HuH-7.5 (cell line): ENCODE data around the gene CFAP251.
"Not testable (repeated sequence)": the region's sequence is repeated elsewhere in the genome, so short reads cannot be mapped to it uniquely, and the experiment has no call there.

ENCODE experiments used
- DNase-seq: peaks from one replicate; pipeline ENCODE4 v3.0.0; 2011; ENCODE audit warnings: low spot score

The CFAP251 gene

DNA sequence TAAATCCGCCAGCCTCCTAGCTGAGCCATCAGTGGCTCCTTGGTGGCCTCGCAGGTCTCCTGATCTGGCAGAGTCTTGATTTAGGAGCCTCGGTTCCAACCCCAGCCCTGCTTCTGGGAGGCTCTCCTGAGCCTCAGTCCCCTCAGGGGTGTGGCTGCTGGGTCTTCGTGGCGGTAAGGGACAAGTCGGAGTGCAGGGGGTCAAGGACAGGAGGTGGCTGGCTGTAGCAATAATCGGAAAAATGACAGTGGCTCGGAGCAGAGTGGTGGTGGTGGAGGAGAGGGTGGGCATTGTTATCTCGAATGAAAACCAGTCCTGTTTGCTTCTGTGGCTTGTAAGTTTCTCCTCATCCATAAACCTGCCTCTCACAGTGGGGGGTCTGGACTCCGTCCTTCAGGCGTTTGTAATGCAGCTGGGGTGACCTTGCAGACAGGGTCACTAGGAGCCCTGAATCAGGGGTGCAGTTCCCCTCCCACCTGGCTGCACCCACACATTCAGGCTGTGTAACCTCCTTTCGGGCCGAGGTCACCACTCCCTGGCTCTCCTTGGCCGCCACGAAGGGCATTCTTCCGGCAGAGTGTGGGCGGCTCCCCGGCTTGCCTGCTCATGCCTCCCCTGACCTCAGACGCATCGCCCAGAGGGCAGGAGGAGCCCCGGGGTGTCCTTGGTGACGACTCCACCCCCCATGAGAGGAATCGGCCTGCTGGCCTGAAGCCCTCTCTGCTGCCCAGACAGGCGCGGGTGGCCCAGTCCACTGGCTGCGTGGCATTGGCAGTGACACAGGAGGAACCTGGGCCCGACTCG, 111.4 kb downstream of the CFAP251 start:
- no peak for DNase-seq

DNA sequence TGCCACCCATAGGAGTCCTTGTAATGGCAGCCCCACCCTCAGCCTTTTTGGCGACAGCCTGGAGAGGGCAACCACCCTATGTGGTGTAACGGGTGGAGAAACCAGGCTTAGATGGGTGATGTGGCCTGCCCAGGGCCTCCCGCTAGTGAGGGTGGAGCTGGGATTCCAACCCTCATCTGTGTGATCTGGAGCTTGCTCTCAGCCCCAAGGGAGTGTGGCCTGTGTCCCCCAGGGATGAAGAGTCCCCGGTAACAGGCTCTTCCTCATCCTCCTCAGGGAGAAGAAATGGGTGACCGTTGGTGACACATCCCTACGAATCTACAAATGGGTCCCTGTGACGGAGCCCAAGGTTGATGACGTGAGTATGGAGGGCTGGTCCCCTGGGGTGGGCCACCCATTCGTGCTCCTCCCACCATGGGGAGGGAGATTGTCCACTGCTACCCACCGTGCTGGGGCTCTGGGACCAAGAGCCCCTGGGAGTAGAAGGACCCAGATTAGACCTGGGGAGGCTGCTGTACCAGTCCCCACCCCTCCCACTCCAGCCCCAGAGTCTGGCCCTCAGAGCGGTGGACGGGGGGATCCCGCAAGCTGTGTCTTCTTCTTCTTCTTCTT, 112.1 kb downstream of the CFAP251 start:
- DNase-seq = no peak

DNA sequence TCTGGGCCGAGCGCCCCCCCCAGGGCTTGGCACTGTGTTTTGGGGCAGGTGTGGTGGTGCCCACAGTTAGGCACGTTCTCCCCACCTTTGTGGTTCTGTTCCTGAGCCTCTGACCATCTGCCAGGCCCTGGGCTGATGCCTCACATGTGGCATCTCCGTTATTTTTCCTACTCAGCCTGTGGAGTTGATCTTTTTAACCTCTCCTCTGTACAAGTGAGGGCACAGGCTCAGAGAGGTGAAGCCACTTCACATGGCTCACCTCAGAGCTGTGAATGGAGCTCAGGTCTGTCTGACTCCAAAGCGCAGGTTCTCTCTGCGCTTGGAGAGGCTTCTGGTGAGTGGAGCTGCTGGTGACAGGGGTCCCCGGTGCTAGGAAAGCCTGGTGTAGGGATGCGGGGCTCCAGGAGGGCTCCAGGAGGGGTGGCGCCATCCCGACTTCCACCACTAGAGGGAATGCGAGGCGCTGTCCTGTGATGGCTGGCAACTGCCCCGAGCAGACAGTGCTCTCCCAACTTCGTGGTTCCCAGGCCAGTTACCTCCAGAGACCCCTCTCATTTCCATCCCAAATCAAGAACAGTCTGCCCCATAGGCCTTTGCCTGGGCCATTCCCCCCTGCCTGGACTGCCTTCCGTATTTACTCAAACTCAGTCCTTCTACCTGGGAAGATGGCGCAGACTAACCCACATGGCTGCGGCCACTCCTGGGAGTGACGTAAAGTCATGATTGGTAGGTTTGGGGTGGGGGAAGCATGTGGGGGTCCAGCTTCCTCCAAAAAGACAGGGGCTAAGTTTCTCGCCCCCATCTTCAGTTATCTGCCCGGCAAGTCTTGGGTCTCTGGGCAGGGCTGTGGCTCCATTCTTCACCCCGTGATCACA, 113.2 kb downstream of the CFAP251 start:
- peak; percentile 64 for DNase-seq

DNA sequence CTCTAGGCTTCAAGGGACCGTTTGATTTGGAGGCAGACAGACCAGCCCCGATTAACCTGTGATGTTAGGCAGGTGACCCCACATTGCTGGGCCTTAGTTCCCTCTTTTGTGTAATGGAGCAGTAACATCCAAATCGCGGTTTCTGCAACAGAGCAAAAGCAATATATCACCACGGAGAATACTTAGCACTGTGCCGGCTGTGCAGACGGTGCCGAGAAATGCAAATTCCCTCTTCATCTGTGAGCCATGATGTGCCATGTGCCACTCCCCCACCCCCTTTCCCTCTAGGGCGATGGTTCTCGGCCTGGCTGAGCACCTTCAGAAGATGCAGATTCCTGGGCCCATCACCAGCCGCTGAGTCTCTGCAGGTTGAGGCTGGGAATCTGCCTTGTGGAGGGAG, 114.2 kb downstream of the CFAP251 start:
- DNase-seq = no peak

DNA sequence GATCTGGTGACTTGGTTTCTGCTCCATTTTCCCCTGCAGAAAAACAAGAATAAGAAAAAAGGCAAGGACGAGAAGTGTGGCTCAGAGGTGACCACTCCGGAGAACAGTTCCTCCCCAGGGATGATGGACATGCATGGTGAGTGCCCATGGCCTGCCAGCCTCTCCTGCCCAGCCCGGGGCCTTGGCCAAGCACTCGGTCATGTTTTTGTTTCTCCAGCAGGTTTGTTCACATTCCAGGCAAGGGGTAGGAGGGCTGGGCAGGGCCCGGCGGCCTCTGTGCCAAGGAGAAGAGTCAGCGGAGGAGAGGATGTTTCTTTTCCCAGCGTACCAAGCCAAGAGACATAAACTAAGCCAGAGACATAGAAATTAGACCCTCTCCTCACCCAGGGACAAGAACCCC, 116.9 kb downstream of the CFAP251 start:
- DNase-seq = no peak

DNA sequence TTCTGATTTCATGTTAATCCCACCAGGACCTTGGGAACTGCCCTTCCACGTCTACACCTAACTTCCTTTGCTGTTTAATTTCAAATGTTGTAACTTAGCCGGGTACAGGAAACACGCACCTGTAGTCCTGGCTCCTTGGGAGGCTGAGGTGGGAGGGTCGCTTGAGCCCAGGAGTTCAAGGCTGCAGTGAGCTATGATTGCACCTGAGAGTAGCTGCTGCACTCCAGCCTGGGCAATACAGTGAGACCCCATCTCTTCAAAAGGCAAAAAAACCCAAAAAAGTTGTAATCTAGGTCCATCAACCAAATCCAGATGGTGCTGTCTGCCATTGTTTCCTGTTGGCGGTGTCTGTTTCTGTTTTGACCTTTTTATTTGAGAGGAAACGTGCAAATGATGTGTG, 117.8 kb downstream of the CFAP251 start:
- DNase-seq = no peak

DNA sequence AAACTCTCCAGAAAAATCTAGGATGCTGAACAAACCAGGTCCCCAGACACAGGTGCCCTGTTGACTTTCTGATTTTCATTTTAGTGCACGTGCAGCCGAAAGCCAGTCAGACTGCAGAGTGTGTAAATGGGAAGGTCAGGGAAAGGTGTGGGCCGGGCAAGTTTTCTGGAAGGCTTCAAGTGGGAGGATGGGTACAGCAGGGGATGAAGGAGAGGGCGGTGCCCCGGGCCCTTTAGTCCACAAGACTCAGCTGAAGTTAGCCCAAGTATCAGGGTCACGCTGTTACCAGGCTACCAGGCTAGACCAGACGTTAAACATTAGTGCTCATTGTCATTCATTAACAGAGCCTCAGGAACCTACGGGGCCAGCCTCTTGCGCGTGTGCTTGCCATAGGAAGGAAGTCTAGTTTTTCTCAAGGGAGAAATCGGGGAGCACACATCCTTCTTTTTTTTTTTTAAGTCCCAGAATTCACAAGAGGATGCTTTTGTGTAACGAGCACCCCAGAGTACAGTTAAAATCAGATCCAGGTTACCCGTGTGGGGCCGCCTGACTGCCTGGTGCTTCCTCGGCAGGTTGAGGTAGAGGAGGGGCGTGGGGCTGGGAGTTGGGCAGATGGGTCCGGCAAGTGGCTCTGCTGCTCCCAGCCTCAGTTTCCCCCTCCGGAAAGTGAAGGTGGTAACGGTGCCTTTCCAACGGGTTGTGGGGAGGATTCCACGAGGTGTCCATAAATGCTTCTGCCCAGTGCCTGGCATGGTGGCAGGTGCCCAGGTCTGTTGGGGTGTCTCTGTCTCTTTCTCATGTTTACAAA, 122.4 kb downstream of the CFAP251 start:
- DNase-seq = peak; percentile 86

DNA sequence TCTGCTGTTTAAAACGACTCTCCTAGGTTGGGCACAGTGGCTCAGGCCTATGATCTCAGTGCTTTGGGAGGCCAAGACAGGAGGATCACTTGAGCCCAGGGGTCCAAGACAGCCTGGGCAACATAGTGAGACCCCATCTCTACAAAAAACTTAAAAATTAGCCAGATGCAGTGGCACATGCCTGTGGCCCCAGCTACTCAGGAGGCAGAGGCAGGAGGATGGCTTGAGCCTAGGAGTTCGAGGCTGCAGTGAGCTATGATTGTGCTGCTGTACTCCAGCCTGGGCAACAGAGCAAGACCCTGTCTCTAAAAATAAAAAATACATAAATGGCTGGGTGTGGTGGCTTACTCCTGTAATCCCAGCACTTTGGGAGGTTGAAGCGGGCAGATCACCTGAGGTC, 123.1 kb downstream of the CFAP251 start:
- DNase-seq = not testable (repeated sequence)

DNA sequence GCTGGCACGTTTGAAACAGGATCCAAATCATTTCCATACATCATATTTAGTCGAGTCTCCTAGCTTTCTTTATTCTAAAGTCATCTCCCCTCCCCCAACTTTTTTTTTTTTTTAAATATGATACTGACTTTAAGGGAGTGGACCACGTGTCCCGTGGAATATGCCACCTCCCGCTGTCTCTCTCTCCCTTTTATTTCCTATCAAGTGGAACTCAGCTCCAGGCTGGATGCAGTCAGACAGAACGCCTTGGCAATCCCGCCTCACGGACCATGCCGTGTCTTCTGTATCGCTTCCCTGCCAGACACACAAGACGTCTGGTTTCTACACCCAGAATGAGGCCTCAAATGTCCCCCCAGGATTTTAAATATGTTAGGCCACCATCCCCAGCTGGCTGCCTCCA, 124.5 kb downstream of the CFAP251 start:
- DNase-seq = no peak

DNA sequence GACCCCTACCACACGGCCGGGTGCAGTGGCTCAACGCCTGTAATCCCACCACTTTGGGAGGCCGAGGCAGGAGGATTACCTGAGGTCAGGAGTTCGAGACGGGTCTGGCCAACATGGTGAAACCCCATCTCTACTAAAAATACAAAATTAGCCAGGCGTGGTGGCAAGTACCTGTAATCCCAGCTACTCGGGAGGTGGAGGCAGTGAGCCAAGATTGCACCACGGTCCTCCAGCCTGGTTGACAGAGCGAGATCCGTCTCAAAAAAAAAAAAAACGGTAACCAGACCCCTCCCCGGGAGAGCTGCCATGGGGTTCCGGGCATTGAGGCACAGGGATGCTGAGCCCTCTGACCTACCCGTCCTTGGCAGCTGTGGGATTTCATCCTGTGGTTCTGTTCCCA, 125.1 kb downstream of the CFAP251 start:
- DNase-seq = no peak

DNA sequence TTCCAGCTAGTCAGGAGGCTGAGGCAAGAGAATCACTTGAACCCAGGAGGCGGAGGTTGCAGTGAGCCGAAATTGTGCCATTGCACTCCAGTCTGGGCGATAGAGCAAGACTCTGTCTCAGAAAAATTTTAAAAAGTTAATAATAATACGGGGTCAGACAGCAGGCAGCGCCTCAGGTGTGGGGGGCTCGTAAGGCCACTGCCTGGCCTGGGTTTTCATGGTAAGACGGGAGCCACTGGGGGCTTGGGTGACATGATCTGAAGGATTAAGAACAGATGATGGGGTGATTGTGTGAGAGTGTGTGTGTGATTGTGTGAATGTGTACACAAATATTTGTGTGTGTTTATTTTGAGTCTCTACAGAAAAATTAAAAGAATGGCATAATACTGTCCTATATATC, 126.9 kb downstream of the CFAP251 start:
- no peak for DNase-seq

DNA sequence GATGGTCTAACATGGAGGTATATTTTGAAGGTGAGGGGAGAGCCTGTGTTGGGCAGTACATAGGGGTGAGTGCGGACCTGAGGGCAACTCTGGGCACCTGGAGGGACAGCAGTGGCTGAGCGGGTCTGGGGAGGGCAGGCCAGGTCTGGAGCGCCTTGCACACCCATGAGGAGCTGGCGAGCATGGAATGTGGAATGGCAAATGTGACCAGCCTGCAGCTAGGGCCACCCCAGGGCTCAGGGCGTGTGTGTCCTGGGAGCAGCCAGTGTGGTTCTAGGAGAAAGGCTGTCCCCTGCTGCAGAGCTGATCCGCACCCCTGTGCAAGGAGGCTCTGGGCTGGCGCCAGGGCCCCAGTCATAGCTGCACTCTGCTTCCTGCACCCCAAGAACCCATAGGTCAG, 127.8 kb downstream of the CFAP251 start:
- no peak for DNase-seq

DNA sequence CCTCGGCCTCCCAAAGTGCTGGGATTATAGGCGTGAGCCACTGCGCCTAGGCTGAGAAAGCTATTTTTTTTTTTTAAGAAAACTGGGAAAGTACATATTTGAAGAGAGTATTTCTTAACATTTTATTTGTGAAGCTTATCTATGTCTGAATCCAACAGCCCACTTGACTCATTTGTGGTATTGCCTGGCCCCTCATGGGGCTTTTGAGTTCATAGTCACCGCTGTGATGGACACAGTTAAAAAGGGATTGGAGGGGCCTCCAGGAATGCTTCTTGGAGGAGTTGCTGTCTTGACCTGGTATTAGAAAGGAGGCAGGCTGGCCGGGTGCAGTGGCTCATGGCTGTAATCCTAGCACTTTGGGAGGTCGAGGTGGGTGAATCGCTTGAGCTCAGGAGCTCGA, 129.8 kb downstream of the CFAP251 start:
- no peak for DNase-seq

DNA sequence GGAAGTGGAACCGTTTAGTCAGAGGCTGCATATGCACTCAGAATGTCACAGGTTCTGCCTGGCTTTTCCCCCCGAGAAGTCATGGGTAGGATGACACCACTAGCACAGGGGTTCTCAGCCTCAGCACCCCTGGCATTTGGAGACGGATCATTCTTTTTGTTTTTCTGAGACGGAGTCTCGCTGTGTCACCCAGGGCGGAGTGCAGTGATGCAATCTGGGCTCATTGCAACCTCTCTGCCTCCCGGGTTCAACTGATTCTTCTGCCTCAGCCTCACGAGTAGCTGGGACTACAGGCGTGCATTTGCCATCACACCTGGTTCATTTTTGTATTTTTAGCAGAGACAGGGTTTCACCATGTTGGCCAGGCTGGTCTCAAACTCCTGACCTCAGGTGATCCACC, 131.4 kb downstream of the CFAP251 start:
- DNase-seq = no peak

DNA sequence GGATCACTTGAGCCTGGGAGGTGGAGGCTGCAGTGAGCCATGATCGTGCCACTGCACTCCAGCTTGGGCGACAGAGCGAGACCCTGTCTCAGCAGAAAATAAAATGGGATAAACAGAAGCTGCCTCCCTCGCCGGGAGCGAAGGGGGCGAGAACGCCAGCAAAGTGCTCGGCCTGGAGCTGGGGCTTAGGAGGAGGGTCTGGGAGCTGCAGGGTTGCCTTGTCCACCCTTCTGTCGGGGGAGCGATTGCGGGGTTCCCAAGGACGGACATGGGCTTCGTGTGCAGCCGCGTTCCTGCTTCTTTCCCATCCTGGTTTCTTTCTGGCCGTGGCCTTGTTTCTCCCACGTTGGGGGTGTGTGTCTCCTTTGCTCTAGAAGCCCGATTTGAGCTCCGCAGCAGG, 132.3 kb downstream of the CFAP251 start:
- no peak for DNase-seq

DNA sequence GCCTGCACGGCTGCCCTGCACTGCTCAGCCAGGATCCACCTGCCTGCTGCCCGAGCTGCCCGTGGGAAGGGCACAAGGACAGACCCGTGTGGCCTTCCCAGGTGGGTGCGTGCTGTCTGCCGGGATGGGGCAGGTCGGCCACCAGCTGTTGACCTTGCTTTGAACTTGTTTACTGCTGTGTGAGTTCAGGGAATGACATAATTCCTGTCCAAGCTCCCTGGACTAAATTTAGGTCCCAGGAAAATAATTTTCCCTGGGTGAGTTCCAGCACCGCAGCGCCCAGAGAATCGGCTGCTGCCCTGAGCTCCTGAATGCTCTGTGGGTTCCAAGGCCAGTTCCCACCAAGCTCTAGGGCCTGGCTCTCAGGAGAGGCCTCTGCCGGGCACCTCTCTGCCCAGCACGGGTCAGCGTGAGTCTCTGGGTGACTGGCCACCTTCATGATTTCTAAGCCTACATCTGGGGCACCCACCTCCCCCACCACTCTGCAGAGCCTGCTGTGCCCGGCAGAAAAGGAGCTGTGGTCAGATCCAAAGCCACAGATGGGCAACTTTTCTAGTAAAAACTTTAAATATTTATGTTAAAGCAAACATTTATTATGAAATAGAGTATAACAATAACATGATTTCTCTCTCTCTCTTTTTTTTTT, 133.0 kb downstream of the CFAP251 start:
- DNase-seq = no peak

DNA sequence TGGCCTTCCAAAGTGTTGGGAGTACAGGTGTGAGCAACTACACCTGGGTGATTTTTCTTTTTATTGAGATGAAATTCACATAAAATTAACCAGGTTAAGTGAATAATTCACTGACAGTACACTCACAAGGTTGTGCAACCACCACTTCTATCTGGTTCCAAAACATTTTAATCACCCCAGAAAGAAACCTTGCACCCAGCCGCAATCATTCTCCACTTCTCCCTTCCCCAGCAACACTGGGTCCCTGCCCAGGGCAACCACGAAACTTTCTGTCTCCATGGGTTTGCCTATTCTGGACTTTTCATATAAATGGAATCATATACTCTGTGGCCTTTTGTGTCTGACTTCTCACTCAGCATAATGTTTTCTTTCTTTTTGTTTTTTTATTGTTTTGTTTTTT, 133.9 kb downstream of the CFAP251 start:
- no peak for DNase-seq
